GM12801 (cell line): ENCODE results near the gene PARG.

Experiments used
- CTCF ChIP-seq: IDR thresholded peaks from one replicate; pipeline ENCODE4 v1.5.1; 2011; ENCODE audit warnings: control low read depth; ENCODE audit not compliant: insufficient read length; ENCODE audit errors: extremely low read depth

Gene PARG

GRCh38 chr10:49834976-49835375 lies 106.9 kb downstream of the PARG start:
- no peak for TF ChIP-seq CTCF

- no peak for TF ChIP-seq CTCF
Observed at GRCh38 chr10:49834201-49834600, 107.6 kb downstream of the PARG start.

GRCh38 chr10:49833168-49833567 lies 108.7 kb downstream of the PARG start:
- TF ChIP-seq CTCF = no peak

- TF ChIP-seq CTCF = no peak
Observed at GRCh38 chr10:49831352-49832035, 110.3 kb downstream of the PARG start.

GRCh38 chr10:49830846-49831245 lies 111.0 kb downstream of the PARG start:
- TF ChIP-seq CTCF = no peak

GRCh38 chr10:49830016-49830415 lies 111.8 kb downstream of the PARG start:
- TF ChIP-seq CTCF = no peak

- TF ChIP-seq CTCF = no peak
Observed at GRCh38 chr10:49827297-49827696, 114.5 kb downstream of the PARG start.
